Measurements from ENCODE around the gene CECR2. TPM values are rescaled to one million over a fixed set of nuclear protein-coding genes. Genes with fewer than 3 reads are reported as not detected.

The CECR2 gene
- total and polyA plus RNA-seq, 2 of the 8 experiments (the other 6 are each of a cell fraction or from before 2014, with no cell fraction given) = 18.3 to 123 TPM

GRCh38 chr22:17581631-17582030, 212.4 kb downstream of the CECR2 start:
- POLR2A ChIA-PET (ENCODE audit: partially characterized antibody) = interaction anchor here (0.6 to 2.6 kb wide), 4 partner anchors 10 to 77 kb away, joined by 3 to 9 read pairs (median 3); no protein-coding TSS in a partner anchor

More at GRCh38 chr22:17581631-17582030, 212.4 kb downstream of the CECR2 start:
- DNase-seq (ENCODE audit: low read depth in 1 of 2, low spot score in 2 of 2) (no peak), FAIRE-seq (no peak)
- no peak overlapping the region for H3K27ac ChIP-seq (ENCODE audit: low read depth, low read length)
- no peak overlapping the region; the same call in 1 of the 2 replicates for H3K18ac ChIP-seq (ENCODE audit: extremely low read depth, low read length)
- no peak overlapping the region for H3K4me3 ChIP-seq (ENCODE audit: extremely low read depth in 1 of 4, insufficient read depth in 2 of 4, low read depth in 3 of 4, low read length in 4 of 4)
- H2BK15ac ChIP-seq (ENCODE audit: low read length) = no peak overlapping the region
- H2AFZ ChIP-seq (ENCODE audit: low read length) = no peak overlapping the region
- H4K20me1 ChIP-seq (replicated peaks in 1 of 2; ENCODE audit: control insufficient read depth in 1 of 2, insufficient read depth in 2 of 2, low read length in 2 of 2) = no peaks in the 10 kb centered on the region
- no peak overlapping the region for H4K91ac ChIP-seq (replicated peaks; ENCODE audit: insufficient read length, low read length)
- H2BK12ac ChIP-seq (ENCODE audit: low read depth, low read length) = no peak overlapping the region; the same call in 1 of the 2 replicates
- CTCF ChIA-PET (ENCODE audit: partially characterized antibody) = interaction anchor here (0.9 to 4.1 kb wide), 3 partner anchors 16 to 23 kb away, joined by 4 to 27 read pairs (median 16); no protein-coding TSS in a partner anchor
- H3K14ac ChIP-seq (ENCODE audit: insufficient read length) = no peak overlapping the region
- TF ChIP-seq KDM4A (IDR thresholded peaks at IDR 0.05; ENCODE audit: low read depth, low read length, severe bottlenecking) (no peak), RXRA (IDR thresholded peaks at IDR 0.05; ENCODE audit: insufficient read depth, low read depth, low read length) (no peak), BRCA1 (IDR thresholded peaks at IDR 0.05; ENCODE audit: low read depth, low read length) (no peak), SP4 (IDR thresholded peaks at IDR 0.05; ENCODE audit: low read length) (no peak), CEBPB (IDR thresholded peaks at IDR 0.05; ENCODE audit: low read depth, low read length) (no peak), CREB1 (IDR thresholded peaks at IDR 0.05) (no peak), GTF2F1 (IDR thresholded peaks at IDR 0.05; ENCODE audit: borderline replicate concordance, low read depth, low read length) (no peak), SUZ12 (IDR thresholded peaks at IDR 0.05; ENCODE audit: low read length) (no peak)
- H4K5ac ChIP-seq (ENCODE audit: insufficient read length, low read depth, low read length) = no peak overlapping the region
- WGBS, 2 experiments (ENCODE audit: extremely low coverage in 1 of 2, insufficient coverage in 1 of 2, insufficient read length in 1 of 2, insufficient replicate concordance in 2 of 2, low coverage in 1 of 2, low lambda C conversion rate in 2 of 2, missing lambda C conversion rate in 1 of 2) = 90% methylated on average over 17 of the region's 17 CpGs; no CpG with 5 or more reads in 1 of the 2 experiments
- H3K27me3 ChIP-seq (replicated peaks in 1 of 4; ENCODE audit: control insufficient read depth in 3 of 4, extremely low read depth in 1 of 4, insufficient read depth in 3 of 4, low read length in 3 of 4) = no peaks in the 10 kb centered on the region
- H3K36me3 ChIP-seq (ENCODE audit: control insufficient read depth in 2 of 4, insufficient read depth in 4 of 4, low read length in 3 of 4) = no peaks in the 10 kb centered on the region
- H2AK5ac ChIP-seq (ENCODE audit: low read depth, low read length) = no peak overlapping the region
- no peaks in the 10 kb centered on the region for H3K9me3 ChIP-seq (ENCODE audit: insufficient read depth in 2 of 2, low read depth in 1 of 2, low read length in 1 of 2)
- peaks cover 0 to 3% (median 0%) of the 10 kb centered on the region in 4 experiments; a peak in 4 of 7 replicates for H3K4me1 ChIP-seq (replicated peaks in 1 of 4; ENCODE audit: control insufficient read depth in 3 of 4, insufficient read depth in 4 of 4, low read length in 3 of 4)
- no peak overlapping the region for H3K4me2 ChIP-seq (ENCODE audit: insufficient read depth in 1 of 2, low read depth in 2 of 2, low read length in 2 of 2)
- no peak overlapping the region for H3K23ac ChIP-seq (ENCODE audit: insufficient read length)
- no peak overlapping the region for H3K9ac ChIP-seq (replicated peaks in 1 of 4; ENCODE audit: extremely low read depth in 1 of 4, low read depth in 3 of 4, low read length in 3 of 4)
- no peak overlapping the region for H3K4ac ChIP-seq (replicated peaks; ENCODE audit: insufficient read length, low read depth, low read length)
- H3K23me2 ChIP-seq (ENCODE audit: low read depth, low read length) = peaks cover 1% of the 10 kb centered on the region; the same call in 1 of the 2 replicates
- H2BK120ac ChIP-seq (replicated peaks; ENCODE audit: low read depth, low read length) = no peak overlapping the region
- no peak overlapping the region for H2BK5ac ChIP-seq (ENCODE audit: low read depth, low read length)
- H3K79me2 ChIP-seq (ENCODE audit: control insufficient read depth in 1 of 2, insufficient read depth in 2 of 2, low read length in 2 of 2) = no peaks in the 10 kb centered on the region
- no peaks in the 10 kb centered on the region for H3K79me1 ChIP-seq (ENCODE audit: low read depth, low read length)
- no peak overlapping the region for H3K56ac ChIP-seq (replicated peaks; ENCODE audit: insufficient read length, low read depth, low read length)
- no peak overlapping the region for H4K8ac ChIP-seq (ENCODE audit: extremely low read depth, insufficient read depth, low read length)
- no peak overlapping the region for H2BK20ac ChIP-seq (ENCODE audit: low read length)
